NCI-H524 treated with DMSO at 0.1 percent for 48 hours (cell line): ENCODE results near the gene FARP1.
A peak's percentile ranks its signal among the peaks of the same experiment; 100 is the strongest.

Experiments
- DNase-seq: peaks from one replicate; lab custom pipeline; 2025; lab: John Stamatoyannopoulos, UW

Gene FARP1

DNA sequence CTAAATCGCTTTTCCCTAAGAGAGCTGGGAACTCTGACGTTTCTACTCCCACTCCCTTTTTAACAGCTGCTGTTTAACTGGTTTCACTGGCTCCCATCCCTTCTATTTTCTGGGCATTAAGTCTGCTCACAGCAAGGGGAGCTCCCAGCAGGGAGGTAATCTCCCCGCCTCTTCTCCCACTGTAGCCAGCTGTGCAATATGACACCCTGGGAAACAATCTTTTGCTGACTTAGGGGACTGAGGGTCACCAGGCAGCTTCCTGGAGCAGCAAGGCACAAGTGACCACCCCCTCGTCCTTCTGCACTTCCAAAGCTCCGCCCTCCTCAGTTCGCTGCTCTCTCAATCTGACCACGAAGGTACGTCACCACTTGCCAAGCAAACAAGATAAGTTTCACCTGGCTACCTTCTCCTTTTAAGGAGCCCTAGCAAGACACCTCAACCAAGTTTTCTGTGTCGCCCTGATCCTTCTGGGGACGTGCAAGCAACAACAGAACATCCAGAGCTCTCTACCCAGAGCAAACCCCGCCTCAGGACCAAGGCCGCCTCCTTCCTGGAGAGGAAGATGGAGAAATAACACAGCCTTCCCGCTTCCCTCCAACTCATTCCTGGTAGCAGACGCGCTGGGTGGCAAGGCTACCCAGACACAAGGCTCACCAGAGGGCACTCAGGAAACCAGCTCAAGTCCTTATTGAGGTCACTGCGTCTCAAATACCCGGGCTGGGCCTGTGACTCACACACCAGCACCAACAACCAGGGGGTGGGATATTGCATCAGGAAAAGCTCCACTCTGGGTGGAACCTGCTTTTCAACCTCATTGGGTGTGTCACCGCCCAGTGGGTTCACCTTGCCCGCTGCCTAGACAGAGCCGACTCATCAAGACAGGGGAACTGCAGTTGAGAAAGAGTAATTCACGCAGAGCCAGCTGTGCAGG lies 341.7 kb downstream of the FARP1 start:
- DNase-seq: peak; percentile 47

DNA sequence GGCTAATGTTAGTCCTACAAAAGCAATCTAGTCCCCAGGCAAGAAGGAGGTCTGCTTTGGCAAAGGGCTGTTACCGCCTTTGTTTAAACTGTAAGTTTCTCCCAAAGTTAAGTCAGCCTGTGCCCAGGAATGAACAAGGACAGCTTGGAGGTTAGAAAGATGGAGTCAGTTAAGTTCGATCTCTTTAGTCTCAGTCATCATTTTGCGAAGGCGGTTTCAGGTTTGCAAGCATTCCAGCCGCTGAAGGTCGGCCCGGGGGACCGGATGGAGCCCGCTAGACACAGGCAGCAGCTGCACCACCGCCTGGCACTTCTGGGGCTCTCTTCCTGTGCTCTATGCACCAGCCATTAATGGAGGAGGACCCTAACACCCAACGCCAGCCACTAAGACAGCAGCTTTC lies 342.7 kb downstream of the FARP1 start:
- no peak for DNase-seq

DNA sequence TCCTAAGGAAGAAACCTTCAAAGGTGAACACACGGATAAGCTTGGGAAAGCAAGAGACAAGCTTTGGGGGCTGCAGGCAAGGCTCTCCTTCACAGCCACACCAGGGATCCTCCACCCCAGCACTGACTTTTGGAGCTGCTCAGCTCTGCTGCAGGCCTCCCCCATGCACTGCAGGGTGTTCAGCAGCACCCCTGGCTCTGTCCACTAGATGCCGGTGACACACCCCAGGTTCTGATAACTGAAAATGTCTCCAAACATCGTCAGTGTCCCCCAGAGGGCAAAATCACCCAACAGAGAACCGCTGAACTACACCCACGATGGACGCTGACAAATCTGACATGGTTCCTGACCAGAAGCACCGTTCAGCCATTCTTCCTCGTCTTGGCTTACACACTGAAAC lies 343.5 kb downstream of the FARP1 start:
- DNase-seq: no peak

DNA sequence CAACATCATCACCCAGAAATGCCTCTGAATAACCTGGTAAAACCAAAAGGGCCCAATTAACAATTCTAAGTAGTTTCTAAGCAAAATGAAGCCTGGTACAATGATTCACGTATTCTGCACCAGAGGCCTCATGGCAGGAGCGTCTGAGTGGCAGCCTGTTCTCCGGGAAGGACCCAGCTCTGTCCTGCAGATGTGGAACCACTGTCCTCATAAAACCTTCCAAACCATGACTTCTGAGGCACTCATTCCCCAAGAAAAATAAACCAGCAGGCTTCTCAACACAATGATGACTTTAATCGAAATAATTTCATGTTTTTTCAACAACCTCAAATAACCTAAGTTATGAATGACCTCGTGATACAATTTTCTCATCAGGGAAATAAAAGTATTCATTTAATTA lies 344.1 kb downstream of the FARP1 start:
- no peak for DNase-seq

DNA sequence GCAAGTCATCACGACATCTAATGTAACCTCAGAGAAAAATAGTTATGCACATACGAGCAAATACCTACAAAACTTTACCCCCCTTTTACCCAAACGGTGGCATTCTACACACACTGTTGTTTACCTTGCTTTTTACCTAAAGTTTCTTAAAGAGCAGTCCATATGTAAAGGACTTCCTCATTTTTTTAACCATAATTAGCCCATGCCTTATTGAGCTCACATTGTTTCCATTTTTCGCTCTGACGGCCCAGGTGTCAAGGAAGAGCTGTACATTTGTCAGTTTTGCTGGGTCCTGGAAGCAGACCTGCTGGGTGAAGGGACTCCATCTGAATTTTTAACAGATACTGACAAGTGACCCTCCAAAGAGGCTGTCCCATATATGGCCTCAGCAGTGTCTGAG lies 344.6 kb downstream of the FARP1 start:
- no peak for DNase-seq

GRCh38 chr13:98488736-98489135 lies 345.8 kb downstream of the FARP1 start:
- DNase-seq: no peak

DNA sequence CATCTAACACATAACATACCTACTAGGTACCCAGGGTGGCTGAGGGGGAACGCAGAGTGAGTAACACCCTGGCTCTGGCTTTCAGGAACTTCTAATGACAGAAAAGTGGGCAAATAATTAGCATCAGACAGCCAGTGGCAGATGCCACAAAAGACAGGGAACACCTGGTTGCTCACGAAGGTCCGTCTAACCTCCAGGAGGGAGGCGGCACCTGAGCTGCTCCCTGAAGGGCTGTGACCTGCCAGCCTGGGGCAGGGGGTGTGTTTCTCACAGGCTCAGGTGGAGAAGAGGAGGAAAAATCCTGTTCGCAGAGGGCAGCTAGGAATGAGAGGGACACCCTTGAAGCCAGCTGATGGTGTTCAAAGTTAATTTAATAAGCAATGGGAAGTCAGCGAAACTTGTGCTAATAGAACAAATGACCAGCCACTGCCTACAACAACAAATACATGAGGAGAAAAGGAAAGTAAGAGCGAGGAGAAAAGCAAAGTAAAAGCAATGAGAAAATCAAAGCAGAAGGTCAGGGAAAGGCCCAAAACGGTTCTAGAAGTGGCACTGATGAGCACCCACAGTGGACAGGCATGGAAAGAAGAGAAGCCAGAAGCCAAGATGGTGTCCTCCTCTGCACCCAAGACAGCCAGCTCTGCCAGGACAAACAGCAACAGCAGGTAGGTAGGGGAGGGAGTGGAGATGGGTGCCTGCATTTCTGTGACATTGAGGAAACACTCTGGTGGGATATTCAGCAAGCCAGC lies 346.7 kb downstream of the FARP1 start:
- no peak for DNase-seq

DNA sequence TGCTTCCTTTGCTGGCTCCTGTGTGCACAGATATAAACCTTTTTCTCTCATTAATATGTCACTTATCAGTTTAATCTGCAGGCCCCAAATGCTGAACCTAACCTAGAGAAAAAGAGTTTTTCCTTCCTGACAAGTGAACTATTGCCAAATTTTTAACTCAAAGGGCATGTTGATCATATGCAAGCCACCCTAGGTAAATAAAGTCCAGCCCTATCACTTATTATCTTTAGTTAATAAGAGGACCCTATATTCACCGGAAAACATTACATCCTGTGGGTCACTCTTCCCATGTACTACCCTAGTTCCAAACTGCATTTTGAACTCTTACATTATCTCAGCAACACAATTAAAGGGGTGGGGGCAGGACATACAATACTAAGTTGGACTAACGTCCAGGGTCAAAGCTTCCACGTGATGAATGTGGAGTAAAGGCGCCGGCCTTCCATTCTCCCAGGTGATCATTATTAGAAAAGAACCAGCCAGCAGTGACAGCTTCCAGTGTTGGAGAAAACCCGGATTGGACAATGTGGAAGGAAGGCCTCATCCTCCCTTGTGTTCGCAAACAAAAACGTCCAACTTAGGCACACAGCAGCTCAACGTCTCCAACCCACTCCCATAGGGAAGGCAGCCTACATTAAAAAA lies 347.4 kb downstream of the FARP1 start:
- no peak for DNase-seq

GRCh38 chr13:98490866-98491265 lies 348.0 kb downstream of the FARP1 start:
- DNase-seq: no peak

DNA sequence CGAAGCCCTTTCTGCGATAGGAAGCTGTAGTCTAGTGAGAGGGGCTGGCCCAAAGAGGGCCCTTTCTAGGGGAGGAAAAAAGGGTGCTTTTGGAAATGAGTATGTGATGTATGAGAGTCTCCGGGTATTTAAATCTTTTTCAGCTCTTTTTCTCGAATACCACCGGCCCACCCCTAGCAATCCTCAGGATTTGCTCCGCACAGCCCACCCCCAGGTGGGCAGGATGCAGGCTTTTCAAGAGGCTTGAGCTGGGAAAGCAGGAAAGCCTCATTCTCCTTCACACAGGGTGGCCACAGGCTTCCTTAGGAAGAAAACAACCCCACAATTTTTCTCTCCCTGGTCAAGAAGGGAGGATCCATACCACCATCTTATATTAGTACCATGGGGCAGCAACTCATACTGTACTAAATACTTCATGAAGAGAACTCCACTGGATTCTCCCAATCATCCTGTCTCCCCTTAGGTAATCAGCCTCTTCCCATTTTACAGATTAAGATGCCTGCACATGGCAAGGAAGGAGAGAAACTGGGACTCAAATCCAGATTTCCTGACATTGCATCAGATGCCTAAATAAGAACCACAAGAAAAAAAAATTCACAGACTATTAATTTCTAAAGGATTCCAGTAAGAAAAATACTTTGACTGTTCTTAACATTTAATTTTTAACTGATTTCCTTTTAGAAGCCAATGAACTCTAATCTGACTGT lies 349.6 kb downstream of the FARP1 start:
- DNase-seq: no peak

DNA sequence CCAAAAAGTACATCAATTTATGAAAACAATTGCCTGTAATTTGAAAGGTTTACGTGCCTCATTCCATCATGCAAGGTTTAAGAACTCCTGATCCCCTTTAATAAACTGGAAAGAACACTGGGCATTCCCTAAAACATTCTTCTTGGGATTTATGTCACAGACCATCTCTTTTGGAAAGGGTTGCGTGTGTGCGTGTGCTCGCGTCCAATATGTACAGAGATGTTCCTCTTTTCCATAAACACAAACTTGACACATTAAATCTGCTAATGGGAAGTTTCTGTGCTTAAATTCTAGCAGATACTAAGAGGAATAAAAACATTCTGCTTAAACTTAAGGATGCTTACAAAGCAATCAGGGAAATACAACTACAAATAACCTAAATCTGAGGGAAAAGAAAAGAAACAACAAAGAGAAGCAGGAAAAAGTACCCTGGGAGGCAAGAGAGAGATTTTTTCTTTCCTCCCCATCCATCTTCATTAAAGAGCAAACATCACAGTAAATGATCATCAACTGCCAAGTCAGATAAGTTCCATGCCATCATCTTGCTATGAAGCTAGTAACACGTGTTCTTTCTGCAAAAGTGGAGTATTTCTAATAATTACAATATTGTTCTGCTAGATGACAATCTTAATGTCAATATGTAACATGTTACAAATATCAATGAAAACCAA lies 350.3 kb downstream of the FARP1 start:
- DNase-seq: no peak

GRCh38 chr13:98494769-98495168 lies 351.9 kb downstream of the FARP1 start:
- no peak for DNase-seq

DNA sequence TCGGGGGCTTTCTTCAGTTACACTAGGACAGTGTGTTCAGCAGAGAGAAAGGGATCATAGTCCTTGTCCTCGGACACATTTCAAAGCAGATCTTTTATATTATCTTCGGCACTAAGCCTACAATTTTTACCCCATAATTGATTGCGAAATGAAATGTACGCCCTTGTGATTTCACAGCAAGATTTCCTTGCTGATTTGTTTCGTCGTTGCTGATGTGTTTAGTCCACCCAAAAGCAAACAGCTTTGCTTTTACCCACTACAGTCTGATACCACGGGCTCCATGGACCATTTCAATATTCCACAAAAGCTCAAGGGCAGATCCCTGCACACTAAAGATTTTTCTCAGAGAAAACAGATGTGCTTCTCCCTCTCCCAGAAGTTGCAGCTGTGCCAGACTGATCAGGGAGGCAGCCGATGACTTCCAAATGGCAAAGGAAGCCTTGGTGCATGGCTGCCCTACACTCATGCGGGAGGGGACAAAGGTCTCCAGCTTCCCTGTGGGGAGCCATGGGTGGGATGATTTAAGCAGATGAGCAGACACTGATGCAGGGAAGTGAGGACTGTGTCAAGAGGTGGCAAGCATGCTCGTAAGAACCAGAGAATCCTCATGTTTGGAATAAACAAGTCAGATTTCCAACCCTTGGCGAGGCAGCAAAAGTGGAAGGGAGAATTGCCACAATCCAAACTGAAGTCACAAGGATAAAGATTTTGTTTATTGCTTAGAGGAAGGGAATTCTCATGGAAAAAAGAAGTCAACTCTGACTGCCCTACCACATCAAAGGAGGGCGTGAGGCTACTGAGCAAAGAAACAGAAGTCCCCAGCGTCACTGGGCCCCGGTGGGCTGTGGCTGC lies 353.0 kb downstream of the FARP1 start:
- DNase-seq: no peak

DNA sequence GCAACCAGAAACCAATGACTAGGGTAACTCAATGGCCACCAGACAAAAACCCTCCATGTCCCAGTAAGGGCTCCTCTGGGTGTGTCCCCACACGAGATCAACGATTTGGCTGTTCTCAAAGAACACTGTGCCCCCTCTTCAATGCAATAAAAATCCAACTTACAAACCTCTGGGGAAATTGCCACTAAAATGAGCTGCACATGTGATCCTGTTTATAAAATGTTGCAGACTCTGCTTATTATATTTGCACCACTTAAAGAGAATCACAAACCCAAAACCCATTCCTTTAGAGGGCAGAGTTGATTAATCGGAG lies 353.5 kb downstream of the FARP1 start:
- no peak for DNase-seq

- DNase-seq: no peak
Observed at GRCh38 chr13:98496966-98497365, 354.1 kb downstream of the FARP1 start.

GRCh38 chr13:98500963-98501421 lies 358.1 kb downstream of the FARP1 start:
- no peak for DNase-seq

DNA sequence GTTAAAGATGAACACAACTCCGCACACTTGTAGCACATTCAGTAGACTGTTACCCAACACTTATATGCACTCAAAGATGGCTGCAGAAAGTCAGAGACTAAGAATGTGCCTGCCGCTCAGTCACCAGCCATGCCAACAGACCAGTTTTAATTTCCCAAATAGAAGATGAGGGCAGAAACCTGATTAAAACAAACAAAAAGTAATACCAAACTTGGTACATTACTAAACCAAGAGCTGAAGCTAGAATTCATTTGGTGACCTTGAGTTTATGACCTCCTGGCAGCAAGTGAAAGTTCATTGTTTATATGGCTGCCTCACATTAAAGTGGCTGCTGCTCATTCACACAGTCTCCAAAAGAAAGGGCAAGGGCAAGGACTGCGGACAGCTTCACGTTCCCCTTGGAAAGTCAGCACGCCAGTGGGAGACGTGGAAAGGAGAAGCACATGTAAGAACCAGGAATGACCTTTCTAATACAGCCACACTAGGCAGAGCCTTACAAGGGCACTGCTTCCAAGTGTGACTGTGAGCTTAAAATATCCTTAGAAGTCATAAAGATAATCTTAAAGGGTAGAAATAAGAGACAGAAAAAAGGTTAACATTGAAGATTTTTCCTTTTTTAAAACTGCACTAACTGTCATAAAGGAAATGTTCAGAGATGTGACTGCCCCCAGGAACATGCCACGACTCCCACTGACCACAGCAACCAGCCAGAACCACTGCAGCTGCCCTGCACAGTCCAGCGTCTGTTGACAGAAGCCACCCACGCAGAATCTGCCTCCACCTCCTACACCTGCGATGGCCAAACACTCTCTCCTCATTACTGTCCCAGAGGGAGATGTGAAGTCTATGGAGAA lies 360.5 kb downstream of the FARP1 start:
- DNase-seq: no peak

DNA sequence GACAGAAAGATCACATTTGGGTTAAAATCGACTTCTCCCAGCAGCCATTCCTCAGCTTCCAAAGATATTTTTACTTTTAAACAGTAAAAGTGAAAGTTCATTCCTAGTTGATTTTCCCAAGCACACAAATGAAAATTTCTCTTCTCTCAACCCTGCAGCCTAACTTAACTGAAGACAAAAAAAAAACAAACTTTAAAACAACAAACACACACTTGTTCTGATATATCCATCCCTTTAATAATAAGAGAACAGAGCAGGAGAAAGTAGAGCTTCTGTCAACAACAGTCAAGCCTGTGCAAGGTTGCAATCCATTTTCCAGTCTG lies 361.1 kb downstream of the FARP1 start:
- DNase-seq: no peak

DNA sequence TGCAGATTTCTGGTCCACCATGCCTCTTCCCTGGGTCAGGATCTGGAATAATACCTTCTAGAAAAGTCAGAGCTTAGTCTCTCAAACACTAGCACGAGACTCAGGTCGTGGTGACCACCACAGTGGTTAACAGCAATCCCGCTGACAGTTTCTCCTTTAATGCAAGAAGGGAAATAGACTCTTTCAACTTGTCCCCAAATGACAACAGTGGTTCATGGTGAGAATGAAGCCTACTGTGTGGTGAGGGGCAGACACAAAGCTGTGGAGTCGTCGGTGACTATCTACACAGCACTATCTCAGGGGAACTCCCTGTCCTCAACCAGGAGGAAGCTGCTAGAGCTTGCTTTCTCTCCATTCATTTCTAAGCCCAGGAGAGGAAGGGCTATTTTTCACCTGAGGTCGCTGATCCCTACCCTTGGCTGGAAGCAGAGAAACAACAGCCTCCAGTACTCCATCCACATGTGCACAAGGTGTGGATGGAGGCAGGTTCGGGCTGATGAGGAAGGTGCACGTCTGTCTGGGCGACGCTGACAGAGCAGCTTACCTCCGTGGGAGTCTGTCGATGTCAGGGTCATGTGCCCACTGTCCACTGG lies 361.6 kb downstream of the FARP1 start:
- DNase-seq: no peak
